Measurements from ENCODE around the gene TNS2. TPM values are rescaled to one million over a fixed set of nuclear protein-coding genes. Genes with fewer than 3 reads are reported as not detected.
A peak's percentile ranks its signal among the peaks of the same experiment; 100 is the strongest.

Gene TNS2
- total and polyA plus RNA-seq, 2 of the 13 experiments (the other 11 are each of a cell fraction or from before 2014, with no cell fraction given) = 8.9 to 20.4 TPM

DNA sequence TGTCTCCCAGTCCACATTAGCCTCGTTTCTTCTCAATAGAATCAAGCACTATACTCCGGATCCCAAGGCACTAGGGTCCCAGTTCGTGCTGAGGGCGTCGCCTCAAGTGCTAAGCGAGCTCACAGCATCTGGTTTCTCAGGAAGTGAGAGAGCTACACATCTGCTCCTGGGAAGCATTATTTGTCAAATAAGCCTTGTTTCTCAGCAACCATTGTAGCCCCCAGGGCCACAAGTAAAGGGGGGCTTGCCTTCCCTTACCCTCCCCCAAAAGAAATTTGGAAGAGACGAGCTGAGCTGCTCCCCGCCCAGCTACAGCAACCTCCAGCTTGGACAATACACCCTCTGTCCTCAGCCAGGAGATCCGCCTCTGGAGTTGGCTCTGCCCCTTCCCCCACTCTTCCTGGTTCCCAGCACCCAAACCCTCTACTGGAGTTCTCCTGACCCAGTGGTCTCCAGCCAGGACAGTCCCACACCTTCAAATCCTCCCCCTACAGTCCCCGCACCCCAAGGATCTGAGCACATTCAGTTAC is 5.7 kb upstream of the TNS2 start (continued):
- TF ChIP-seq ZNF569 (CRISPR knock-in tag; IDR thresholded peaks at IDR 0.05; ENCODE audit: borderline replicate concordance) (no peak), SIN3B (IDR thresholded peaks at IDR 0.05; ENCODE audit: low read length) (no peak), GRHL1 (CRISPR knock-in tag; conservative IDR thresholded peaks at IDR 0.05) (no peak), RFX5 (IDR thresholded peaks at IDR 0.05; ENCODE audit: low read depth, low read length) (no peak), ZBTB39 (CRISPR knock-in tag; IDR thresholded peaks at IDR 0.05) (no peak), PHB2 (IDR thresholded peaks at IDR 0.05; ENCODE audit: partially characterized antibody) (no peak), ZNF660 (CRISPR knock-in tag; IDR thresholded peaks at IDR 0.05; ENCODE audit: borderline replicate concordance, low read depth) (no peak), PHF8 (CRISPR knock-in tag; IDR thresholded peaks at IDR 0.05) (peak; percentile 21; the same call in 1 of the 2 replicates), RFX3 (CRISPR knock-in tag; IDR thresholded peaks at IDR 0.05) (no peak), MXI1 (IDR thresholded peaks at IDR 0.05; ENCODE audit: borderline replicate concordance, low read depth, low read length) (no peak), RXRA (CRISPR knock-in tag; IDR thresholded peaks at IDR 0.05) (0 out of 2 replicates have a peak, but pooled peaks have one; percentile 24), ELF3 (CRISPR knock-in tag; IDR thresholded peaks at IDR 0.05) (peak; percentile 54), SP1 (IDR thresholded peaks at IDR 0.05) (no peak), SP1 (CRISPR knock-in tag; IDR thresholded peaks at IDR 0.05) (no peak), CREB1 (IDR thresholded peaks at IDR 0.05) (no peak), CREB1 (CRISPR knock-in tag; IDR thresholded peaks at IDR 0.05) (no peak), KLF16 (CRISPR knock-in tag; IDR thresholded peaks at IDR 0.05) (0 out of 4 replicates have a peak, but pooled peaks of 1 of the 2 experiments have one; percentile 22), BRD4 (CRISPR knock-in tag; IDR thresholded peaks at IDR 0.05) (no peak), PRMT3 (CRISPR knock-in tag; IDR thresholded peaks at IDR 0.05; ENCODE audit: borderline replicate concordance, low read depth) (no peak), ELF1 (CRISPR knock-in tag; IDR thresholded peaks at IDR 0.05) (peak; percentile 72), POLR2A (IDR thresholded peaks at IDR 0.05; ENCODE audit: insufficient read depth in 1 of 2, low read depth in 2 of 2, low read length in 2 of 2) (0 out of 4 replicates have a peak, but pooled peaks of 1 of the 2 experiments have one; percentile 28), RXRB (CRISPR knock-in tag; IDR thresholded peaks at IDR 0.05; ENCODE audit: borderline replicate concordance) (peak; percentile 12; the same call in 1 of the 2 replicates), MTF1 (CRISPR knock-in tag; IDR thresholded peaks at IDR 0.05) (no peak), CCDC6 (CRISPR knock-in tag; IDR thresholded peaks at IDR 0.05) (0 out of 2 replicates have a peak, but pooled peaks have one; percentile 30), U2AF1 (optimal IDR thresholded peaks at IDR 0.05; ENCODE audit: low read depth, low read length) (no peak), NCOA2 (CRISPR knock-in tag; IDR thresholded peaks at IDR 0.05) (peak; percentile 31; the same call in 1 of the 2 replicates), HNF4G (IDR thresholded peaks at IDR 0.05; ENCODE audit: borderline replicate concordance, low read depth, low read length) (no peak), HNF4G (CRISPR knock-in tag; IDR thresholded peaks at IDR 0.05; ENCODE audit: borderline replicate concordance, low read depth) (no peak), MLLT10 (CRISPR knock-in tag; IDR thresholded peaks at IDR 0.05) (no peak), CBX5 (CRISPR knock-in tag; IDR thresholded peaks at IDR 0.05; ENCODE audit: borderline replicate concordance) (0 out of 2 replicates have a peak, but pooled peaks have one; percentile 0), ZNF331 (CRISPR knock-in tag; IDR thresholded peaks at IDR 0.05) (no peak), POLR2AphosphoS5 (IDR thresholded peaks at IDR 0.05; ENCODE audit: low read depth, low read length) (no peak)

Data from HepG2 (cell line).